ENCODE measurements around the gene TNK2. TPM values are rescaled to one million over a fixed set of nuclear protein-coding genes. Genes with fewer than 3 reads are reported as not detected.
"Not testable (repeated sequence)": the region's sequence is repeated elsewhere in the genome, so short reads cannot be mapped to it uniquely, and the experiment has no call there.

TNK2 gene
- total RNA-seq, 1 donor from 2014 or later = 122 TPM

DNA sequence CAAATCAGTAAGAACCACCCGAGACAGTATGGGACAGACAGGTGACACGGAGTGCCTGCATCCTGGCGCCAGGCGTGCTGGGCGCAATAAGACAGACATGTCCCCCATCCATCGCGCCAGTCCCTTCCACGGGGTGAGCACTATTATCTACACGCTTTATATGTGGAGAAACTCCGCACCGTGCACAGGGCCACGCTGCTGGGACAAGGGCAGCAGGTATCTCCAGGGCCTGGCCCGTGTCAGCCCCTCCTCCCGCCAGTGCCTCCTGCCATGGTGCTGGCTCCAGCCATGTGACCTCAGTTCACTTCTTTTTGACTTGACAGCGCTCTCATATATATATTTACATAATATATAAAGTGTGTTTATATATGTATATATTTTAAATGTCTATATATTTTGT is 42.6 kb downstream of the TNK2 start:
- Mint-ChIP-seq H3K4me1 (ENCODE audit: low read depth) (peaks cover 2% of the 10 kb centered on the region), H3K27ac (no peak overlapping the region), H3K9me3 (no peaks in the 10 kb centered on the region), H3K36me3 (ENCODE audit: low read depth) (peaks cover 25% of the 10 kb centered on the region), H3K27me3 (ENCODE audit: low read depth) (no peaks in the 10 kb centered on the region), H3K4me3 (ENCODE audit: low read depth) (no peak overlapping the region)
- no peak for DNase-seq (ENCODE audit: low spot score)
- intact Hi-C loops (cut with micrococcal nuclease) = no loop called here

GRCh38 chr3:195863121-195864061 is 45.0 kb downstream of the TNK2 start:
- DNase-seq (ENCODE audit: low spot score) = peak; percentile 50
- no peaks in the 10 kb centered on the region for H3K9me3 Mint-ChIP-seq

GRCh38 chr3:195862318-195862717 is 46.0 kb downstream of the TNK2 start:
- peaks cover 16% of the 10 kb centered on the region for H3K36me3 Mint-ChIP-seq (ENCODE audit: low read depth)
- DNase-seq (ENCODE audit: low spot score); H3K9me3 Mint-ChIP-seq; intact Hi-C loops (cut with micrococcal nuclease); H3K27ac Mint-ChIP-seq; H3K4me3 Mint-ChIP-seq (ENCODE audit: low read depth); H3K4me1 Mint-ChIP-seq (ENCODE audit: low read depth); H3K27me3 Mint-ChIP-seq (ENCODE audit: low read depth): not testable (repeated sequence)

More at GRCh38 chr3:195863121-195864061, 45.0 kb downstream of the TNK2 start:
- peaks cover 16% of the 10 kb centered on the region for H3K36me3 Mint-ChIP-seq (ENCODE audit: low read depth)
- H3K27me3 Mint-ChIP-seq (ENCODE audit: low read depth) = no peaks in the 10 kb centered on the region
- peaks cover 5% of the 10 kb centered on the region for H3K4me1 Mint-ChIP-seq (ENCODE audit: low read depth)
- H3K27ac Mint-ChIP-seq = peak overlapping the region; percentile 49
- no peak overlapping the region for H3K4me3 Mint-ChIP-seq (ENCODE audit: low read depth)
- intact Hi-C loops (cut with micrococcal nuclease) = loop anchor here (1.0 kb wide), 2 partner anchors 31 to 52 kb away; no protein-coding TSS in a partner anchor

- Mint-ChIP-seq H3K4me3 (ENCODE audit: low read depth) (no peak overlapping the region), H3K4me1 (ENCODE audit: low read depth) (peaks cover 5% of the 10 kb centered on the region), H3K27me3 (ENCODE audit: low read depth) (no peaks in the 10 kb centered on the region), H3K9me3 (no peaks in the 10 kb centered on the region), H3K27ac (no peak overlapping the region), H3K36me3 (ENCODE audit: low read depth) (peaks cover 9% of the 10 kb centered on the region)
- DNase-seq (ENCODE audit: low spot score) = no peak
- intact Hi-C loops (cut with micrococcal nuclease) = no loop called here
Observed at GRCh38 chr3:195860456-195860855, 47.9 kb downstream of the TNK2 start.

- Mint-ChIP-seq H3K27ac (no peak overlapping the region), H3K36me3 (ENCODE audit: low read depth) (peaks cover 7% of the 10 kb centered on the region), H3K27me3 (ENCODE audit: low read depth) (no peaks in the 10 kb centered on the region), H3K4me1 (ENCODE audit: low read depth) (peaks cover 5% of the 10 kb centered on the region), H3K9me3 (no peaks in the 10 kb centered on the region), H3K4me3 (ENCODE audit: low read depth) (peak overlapping the region; percentile 66)
- intact Hi-C loops (cut with micrococcal nuclease) = loop anchor here (1.0 to 10.0 kb wide), 3 partner anchors 35 to 345 kb away; no protein-coding TSS in a partner anchor
- no peak for DNase-seq (ENCODE audit: low spot score)
Observed at GRCh38 chr3:195859846-195860411, 48.4 kb downstream of the TNK2 start.

GRCh38 chr3:195859061-195859845 is 49.1 kb downstream of the TNK2 start:
- Mint-ChIP-seq H3K4me1 (ENCODE audit: low read depth) (peaks cover 5% of the 10 kb centered on the region), H3K27ac (no peak overlapping the region), H3K36me3 (ENCODE audit: low read depth) (peaks cover 7% of the 10 kb centered on the region), H3K4me3 (ENCODE audit: low read depth) (peak overlapping the region; percentile 66), H3K27me3 (ENCODE audit: low read depth) (no peaks in the 10 kb centered on the region), H3K9me3 (no peaks in the 10 kb centered on the region)
- DNase-seq (ENCODE audit: low spot score) = peak; percentile 69
- intact Hi-C loops (cut with micrococcal nuclease) = loop anchor here (1.0 to 10.0 kb wide), 3 partner anchors 36 to 346 kb away; no protein-coding TSS in a partner anchor

DNA sequence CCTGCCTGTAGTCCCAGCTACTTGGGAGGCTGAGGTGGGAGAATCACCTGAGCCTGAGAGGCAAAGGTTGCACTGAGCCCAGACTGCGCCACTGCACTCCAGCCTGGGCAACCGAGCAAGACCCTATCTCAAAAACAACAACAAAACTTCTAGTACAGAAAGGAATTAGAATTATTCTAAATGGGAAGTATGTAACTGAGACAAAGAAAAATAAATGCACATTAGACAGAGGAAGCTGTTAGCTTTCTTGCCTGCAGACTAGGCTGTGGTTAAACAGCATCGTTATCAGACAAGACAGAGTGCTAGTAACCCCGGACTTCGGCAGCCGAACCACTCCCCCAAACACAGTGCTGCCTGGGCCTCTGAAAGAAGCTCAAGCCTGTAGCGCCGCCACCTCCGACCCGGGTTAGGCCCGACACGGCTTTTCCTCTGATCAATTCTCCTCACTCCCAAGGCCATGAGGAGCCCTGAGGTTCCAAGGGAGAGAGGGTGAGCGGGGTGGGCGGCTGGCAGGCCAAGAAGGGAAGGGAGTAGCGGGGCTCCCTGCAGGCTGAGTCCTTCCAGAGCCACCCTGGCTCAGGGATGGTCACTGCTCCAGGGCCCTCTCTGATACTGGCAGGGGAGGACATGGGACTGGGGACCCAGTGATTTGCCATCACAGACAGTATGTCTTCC is 51.8 kb downstream of the TNK2 start:
- intact Hi-C loops (cut with micrococcal nuclease) = loop anchor here (10.0 kb wide), 1 partner anchor 348 kb away; no protein-coding TSS in a partner anchor
- Mint-ChIP-seq H3K36me3 (ENCODE audit: low read depth) (no peaks in the 10 kb centered on the region), H3K4me3 (ENCODE audit: low read depth) (no peak overlapping the region), H3K27ac (no peak overlapping the region), H3K27me3 (ENCODE audit: low read depth) (no peaks in the 10 kb centered on the region), H3K4me1 (ENCODE audit: low read depth) (peaks cover 11% of the 10 kb centered on the region), H3K9me3 (no peaks in the 10 kb centered on the region)
- DNase-seq (ENCODE audit: low spot score) = no peak

DNA sequence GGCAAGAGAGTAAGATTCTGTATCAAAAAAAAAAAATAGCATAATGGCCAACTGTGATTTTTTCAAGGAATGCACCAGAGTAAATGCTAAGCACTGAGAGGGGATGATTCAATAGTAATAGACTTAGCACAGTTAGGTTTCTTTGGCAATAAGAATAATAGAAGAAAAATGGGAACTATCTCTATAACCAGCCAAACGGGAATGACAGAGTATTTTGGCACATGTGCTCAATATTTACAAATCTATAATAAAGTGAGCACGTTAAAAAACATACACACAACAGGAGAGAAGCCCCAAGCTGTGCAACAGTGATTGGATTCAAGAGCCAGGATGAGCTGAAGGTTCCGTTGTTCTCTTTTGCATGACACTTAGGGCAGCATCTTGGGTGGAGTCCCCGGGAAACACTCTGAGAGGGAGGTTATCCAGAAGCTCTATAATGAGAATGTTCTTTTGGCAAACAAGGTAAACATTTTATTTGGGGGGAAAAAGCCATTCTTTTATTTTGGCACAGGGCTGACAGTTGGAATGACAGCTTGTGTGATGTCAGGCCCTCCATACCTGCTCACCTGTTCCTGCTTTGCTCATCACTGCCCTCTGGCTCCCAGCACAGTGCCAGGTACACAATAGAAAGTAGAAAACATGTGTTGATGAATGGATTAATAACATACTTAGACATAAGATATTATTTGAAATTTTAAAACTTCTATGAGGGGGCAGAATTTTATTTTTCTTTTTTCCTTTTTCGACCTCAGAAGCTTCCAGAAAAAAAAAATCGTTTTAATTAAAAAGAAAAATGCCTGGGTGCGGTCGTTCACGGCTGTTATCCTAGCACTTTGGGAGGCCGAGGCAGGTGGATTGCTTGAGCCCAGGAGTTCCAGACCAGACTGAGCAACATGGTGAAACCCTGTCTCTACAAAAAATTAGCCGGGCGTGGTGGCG is 52.6 kb downstream of the TNK2 start:
- H3K27me3 Mint-ChIP-seq (ENCODE audit: low read depth) = no peaks in the 10 kb centered on the region
- H3K36me3 Mint-ChIP-seq (ENCODE audit: low read depth) = no peaks in the 10 kb centered on the region
- H3K9me3 Mint-ChIP-seq = no peaks in the 10 kb centered on the region
- H3K4me3 Mint-ChIP-seq (ENCODE audit: low read depth) = no peak overlapping the region
- H3K27ac Mint-ChIP-seq = no peak overlapping the region
- no peak for DNase-seq (ENCODE audit: low spot score)
- intact Hi-C loops (cut with micrococcal nuclease) = loop anchor here (10.0 kb wide), 1 partner anchor 349 kb away; no protein-coding TSS in a partner anchor
- H3K4me1 Mint-ChIP-seq (ENCODE audit: low read depth) = peaks cover 15% of the 10 kb centered on the region

- Mint-ChIP-seq H3K27ac (no peak overlapping the region), H3K36me3 (ENCODE audit: low read depth) (no peaks in the 10 kb centered on the region), H3K9me3 (no peaks in the 10 kb centered on the region), H3K4me1 (ENCODE audit: low read depth) (peaks cover 17% of the 10 kb centered on the region), H3K27me3 (ENCODE audit: low read depth) (no peaks in the 10 kb centered on the region), H3K4me3 (ENCODE audit: low read depth) (no peak overlapping the region)
- no peak for DNase-seq (ENCODE audit: low spot score)
- intact Hi-C loops (cut with micrococcal nuclease) = loop anchor here (5.0 to 10.0 kb wide), 2 partner anchors 197 to 350 kb away; no protein-coding TSS in a partner anchor
Observed at GRCh38 chr3:195854628-195855294, 53.6 kb downstream of the TNK2 start.

- intact Hi-C loops (cut with micrococcal nuclease) = loop anchor here (5.0 to 10.0 kb wide), 2 partner anchors 197 to 351 kb away; no protein-coding TSS in a partner anchor
- H3K4me1 Mint-ChIP-seq (ENCODE audit: low read depth) = peaks cover 14% of the 10 kb centered on the region
- H3K27ac Mint-ChIP-seq = no peak overlapping the region
- DNase-seq (ENCODE audit: low spot score) = no peak
- H3K27me3 Mint-ChIP-seq (ENCODE audit: low read depth) = no peaks in the 10 kb centered on the region
- no peaks in the 10 kb centered on the region for H3K36me3 Mint-ChIP-seq (ENCODE audit: low read depth)
- H3K9me3 Mint-ChIP-seq = no peaks in the 10 kb centered on the region
- H3K4me3 Mint-ChIP-seq (ENCODE audit: low read depth) = no peak overlapping the region
Observed at GRCh38 chr3:195853996-195854395, 54.4 kb downstream of the TNK2 start.

DNA sequence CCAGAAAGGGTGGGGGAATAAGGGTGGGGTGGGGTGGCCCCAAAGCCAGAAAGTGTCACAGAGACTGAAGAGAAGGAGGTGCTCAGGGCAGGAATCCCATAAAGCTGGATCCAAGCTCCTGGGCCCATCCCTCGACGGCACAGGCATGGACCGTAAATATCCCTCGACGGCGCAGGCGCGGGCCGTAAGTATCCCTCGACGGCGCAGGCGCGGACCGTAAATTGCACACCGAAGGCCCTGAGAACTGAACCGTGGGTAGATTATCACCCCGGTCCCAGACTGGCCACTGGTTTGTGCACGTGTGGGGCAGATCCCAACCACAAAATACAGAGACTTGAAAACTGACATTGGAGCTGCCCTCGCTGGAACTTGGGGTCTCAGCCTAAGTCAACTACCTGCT is 55.3 kb downstream of the TNK2 start:
- Mint-ChIP-seq H3K27me3 (ENCODE audit: low read depth) (no peaks in the 10 kb centered on the region), H3K4me1 (ENCODE audit: low read depth) (peaks cover 14% of the 10 kb centered on the region), H3K4me3 (ENCODE audit: low read depth) (no peak overlapping the region), H3K9me3 (no peaks in the 10 kb centered on the region), H3K27ac (no peak overlapping the region), H3K36me3 (ENCODE audit: low read depth) (no peaks in the 10 kb centered on the region)
- no peak for DNase-seq (ENCODE audit: low spot score)
- intact Hi-C loops (cut with micrococcal nuclease) = loop anchor here (5.0 to 10.0 kb wide), 2 partner anchors 196 to 352 kb away; no protein-coding TSS in a partner anchor
